GM19324 (cell line): ENCODE data around the gene MFAP4.

Source experiments
- ATAC-seq: cut with Tn5 transposase; IDR thresholded peaks from one replicate; pipeline ENCODE4 v1.9.1; 2021; ENCODE audit warnings: mild to moderate bottlenecking, moderate library complexity; ENCODE audit not compliant: unreplicated experiment, low FRiP score

The MFAP4 gene

DNA sequence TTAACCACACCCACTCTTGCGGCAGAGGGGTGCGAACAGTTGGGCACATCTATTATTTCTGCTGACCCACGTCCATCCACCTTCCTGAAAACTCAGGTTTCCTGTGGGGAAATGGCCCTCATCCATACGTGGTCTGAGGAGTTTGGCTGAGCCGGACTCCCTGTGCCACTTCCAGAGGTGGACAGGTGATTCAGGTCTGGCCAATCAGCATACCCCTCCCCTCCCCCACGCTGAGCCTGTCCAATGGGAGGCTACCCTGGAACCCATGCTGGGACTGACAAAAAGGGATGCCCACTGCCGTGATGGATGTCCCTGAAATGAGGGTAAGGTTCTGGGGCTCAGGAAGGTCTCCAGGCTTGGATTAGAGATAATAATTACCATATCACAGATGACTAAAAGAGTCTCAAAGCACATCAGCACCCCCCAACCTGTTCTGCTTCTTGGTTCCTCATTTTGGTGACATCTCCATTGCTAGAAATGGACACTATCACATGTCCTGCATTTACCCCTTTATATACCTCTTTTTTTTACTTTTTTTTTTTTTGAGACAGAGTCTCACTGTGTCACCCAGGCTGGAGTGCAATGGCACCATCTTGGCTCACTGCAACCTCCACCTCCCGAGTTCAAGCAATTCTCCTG lies 14.0 kb downstream of the MFAP4 start:
- no peak for ATAC-seq

DNA sequence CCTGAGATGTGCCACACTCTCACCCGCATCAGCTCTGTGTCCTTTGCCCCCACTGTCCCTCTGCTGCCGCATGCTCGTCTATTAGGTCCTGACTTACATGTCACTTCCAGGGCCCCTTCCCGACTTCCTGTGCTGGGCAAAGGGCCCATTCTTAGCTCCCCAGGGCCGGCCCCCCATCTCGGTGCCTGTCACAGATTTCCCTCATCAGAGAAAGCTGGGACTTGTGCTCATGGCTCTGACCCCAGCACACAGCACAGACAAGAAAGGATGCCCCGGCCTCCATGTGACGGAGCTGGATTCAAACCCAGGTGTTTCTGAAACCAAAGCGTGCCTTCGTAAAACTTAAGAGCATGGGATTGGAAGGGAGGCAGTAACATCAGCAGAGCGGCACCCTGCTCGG lies 14.6 kb downstream of the MFAP4 start:
- no peak for ATAC-seq

DNA sequence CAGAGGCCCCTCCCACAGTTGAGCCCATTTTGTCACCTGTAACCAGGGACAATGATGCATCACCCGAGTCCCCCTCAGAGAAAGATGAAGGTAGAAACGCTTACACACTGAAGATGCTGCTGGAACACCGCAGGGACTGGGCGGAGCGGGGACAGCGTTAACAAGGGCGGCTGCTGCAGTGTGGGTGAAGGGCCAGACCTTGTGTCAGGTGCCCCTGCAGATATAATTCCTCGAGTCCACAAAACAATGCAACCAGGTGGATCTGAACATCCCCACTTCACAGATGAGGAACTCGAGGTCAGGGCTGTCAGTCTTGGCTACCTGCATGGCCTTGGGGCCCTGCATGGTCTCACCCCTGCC lies 15.0 kb downstream of the MFAP4 start:
- no peak for ATAC-seq

DNA sequence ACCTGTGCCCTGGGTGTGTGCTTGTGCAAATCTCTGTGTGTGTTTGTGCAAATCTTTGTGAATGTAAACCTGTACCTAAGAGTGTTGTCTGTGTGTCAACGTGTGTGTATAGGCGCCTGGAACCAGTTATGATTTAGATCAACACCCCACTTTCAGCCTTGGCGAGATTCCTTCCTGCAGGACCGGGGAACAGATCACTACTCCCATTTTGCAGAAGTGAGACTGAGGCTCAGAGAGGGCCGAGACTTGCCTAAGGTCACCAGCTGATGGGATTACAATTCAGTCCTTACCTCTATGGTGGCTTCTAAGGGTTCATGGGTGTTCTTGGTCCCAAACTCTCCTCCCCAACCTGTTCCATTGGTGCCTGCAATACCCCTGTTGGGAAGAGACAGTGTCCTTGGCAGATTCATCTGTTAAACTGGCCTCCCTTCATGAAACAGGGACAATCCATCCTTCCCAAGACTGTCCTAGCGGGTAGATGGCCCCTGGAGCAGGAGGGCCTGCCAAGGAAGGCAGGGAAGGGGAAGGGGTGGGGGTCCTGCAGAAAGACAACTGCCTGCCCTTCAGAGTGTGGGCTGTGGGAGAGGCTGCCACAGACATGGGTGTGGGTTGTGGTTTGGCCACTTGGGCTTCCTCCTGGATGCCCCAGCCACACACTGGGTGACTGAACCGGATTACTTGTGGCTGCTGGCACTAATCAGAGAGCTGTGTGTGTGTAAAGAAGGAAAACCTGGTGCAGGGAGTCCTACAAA lies 15.6 kb downstream of the MFAP4 start:
- ATAC-seq: no peak

DNA sequence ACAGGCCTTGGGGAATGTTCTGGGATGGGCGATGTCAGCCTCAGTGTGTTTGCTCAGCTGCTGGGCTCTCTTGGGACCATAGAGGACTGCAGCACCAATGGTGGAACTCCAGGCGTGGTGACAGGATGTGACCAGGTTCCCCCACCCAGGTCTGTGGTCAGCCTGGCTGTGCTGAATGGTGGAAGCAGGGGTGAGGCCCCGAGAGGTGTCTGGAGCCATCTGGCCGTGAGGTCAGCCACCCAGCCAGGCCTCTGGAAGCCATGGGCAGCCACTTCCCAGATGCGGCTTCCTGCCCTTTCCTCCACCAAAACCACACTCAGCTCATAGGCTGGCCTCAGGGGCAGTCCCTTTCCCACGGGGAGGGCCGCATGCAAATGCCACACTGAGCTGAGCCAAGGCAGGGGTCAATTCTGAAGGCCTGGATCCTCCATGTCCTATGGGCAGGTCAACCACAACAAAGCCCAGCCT lies 16.5 kb downstream of the MFAP4 start:
- no peak for ATAC-seq

DNA sequence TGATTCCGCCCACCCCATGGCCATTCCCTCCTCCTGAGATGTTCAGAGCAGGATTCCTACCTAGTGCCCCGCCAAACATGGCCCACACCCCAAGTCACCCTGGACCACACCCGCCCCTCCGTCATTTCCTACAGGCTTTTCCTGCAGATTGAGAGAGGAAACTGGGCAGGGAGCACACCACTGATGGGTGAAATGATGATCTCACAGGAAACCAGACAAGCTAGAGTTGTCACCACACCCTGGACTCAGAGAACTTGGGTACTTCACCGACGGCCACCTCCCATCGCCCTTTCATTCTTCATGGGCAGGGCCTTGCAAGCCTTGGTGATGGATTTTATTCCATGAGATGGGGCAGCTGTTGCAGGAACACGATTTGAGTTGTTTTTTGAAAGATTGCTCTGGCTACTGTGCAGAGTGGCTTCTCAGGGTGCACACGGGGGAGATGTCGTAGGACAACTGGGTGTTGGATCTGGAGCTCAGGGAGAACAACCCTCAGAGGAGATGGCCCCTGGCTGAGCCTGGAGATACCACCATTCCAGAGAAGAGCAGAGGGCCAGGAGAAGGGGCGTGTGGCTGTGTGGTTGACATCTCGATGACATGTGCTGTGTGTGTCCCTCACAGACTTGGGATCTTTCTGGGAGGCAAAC lies 17.0 kb downstream of the MFAP4 start:
- no peak for ATAC-seq

DNA sequence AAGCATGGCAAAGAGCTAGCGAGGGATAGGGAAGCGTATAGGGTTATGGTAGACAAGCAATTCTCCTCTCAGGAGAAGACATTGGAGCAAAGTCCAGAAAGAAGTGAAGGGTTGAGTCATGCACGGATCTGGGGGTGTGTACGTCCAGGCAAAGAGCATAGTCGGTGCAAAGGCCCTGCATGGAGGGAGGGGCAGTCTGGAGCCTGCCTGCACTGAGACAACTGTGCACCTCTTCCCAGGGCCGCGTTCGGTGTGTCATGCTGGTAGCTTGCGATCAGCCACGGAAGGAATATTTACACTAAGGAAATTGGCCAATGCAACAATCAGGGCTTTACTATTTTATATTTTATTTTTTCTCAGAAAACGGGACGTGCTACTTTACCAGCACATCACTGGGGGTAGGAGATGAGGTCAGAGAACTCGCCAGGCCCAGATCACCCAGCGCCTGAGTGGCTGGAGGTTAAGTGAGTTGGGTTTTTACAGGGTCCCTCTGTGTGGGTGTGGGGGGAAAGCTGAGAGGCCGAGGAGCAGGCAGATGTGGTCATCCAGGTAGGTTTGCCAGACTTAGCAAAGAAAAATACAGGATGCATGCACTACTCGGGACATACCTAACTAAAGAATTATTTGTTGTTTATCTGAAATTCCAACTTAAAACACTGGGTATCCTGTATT lies 17.7 kb downstream of the MFAP4 start:
- ATAC-seq: no peak

DNA sequence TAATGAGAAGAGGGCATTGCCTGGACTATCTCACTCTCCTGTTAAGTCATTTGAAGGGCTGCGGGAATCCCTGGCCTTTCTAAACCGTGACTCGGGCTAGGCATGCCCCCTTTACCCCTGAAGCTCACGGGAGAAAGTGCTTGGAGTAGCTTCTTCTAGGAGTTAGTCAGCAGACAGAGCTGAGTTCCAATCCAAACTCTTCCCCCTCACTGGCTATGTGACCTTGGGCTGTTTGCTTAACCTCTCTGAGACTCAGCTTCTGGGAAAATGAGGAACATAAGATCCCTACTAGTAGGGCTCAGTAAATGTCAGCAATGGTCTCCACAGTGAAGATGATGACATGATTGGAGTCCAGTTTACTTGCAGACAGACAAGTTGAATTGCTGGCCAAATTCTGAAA lies 18.8 kb downstream of the MFAP4 start:
- no peak for ATAC-seq

DNA sequence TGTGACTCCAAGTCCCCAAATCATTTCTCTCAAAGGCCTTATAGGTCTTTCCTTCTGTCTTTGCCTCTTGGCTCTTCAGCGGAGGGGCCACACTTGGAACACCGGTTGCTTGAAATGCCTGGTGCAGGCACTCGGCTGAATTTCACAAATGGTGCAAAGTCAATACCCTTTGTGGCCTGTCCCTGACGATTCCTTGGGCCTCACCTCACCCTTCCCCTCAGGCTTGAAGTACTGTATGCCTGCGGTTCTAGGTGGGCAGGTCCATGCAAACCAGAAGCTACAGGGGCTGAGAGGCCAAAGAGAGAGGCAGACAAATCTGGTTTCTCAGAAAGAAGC lies 20.4 kb downstream of the MFAP4 start:
- ATAC-seq: no peak

DNA sequence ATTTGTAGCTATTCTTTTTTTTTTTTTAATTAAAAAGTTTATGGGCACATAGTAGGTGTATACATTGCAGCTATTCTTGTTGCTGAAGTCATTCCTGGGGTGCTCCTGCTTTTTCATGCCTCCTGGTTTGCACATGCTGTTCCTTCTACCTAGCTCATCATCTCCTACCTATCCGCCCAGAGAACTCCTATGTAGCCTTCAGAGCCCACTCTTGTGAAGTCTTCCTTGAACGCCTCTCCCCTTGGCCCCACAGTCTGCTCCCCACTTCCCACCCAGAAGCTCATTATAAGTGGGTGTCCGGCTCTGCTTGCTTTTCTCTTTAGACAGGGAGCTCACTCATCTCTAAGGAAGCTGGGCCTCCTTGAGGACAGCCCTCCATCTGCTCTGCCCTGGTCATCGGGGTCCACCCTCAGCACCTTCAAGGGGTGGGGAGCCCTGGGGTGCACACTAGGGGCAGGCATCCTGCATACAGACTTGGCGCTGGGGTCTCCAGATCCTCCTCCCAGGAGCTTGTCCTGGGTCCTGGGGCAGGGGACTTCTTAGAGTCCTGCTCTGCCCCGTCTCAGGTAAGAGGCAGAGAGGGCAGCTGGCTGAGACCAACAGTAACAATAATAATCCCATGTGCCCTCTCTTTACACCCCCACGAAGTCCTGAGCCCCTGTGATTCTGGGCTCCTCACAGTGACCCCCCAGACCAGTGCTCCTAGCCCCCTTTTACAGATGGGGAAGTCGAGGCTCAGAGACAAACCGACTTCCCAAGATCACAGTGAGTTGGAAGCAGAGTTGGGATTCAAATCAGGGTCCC lies 21.0 kb downstream of the MFAP4 start:
- no peak for ATAC-seq

DNA sequence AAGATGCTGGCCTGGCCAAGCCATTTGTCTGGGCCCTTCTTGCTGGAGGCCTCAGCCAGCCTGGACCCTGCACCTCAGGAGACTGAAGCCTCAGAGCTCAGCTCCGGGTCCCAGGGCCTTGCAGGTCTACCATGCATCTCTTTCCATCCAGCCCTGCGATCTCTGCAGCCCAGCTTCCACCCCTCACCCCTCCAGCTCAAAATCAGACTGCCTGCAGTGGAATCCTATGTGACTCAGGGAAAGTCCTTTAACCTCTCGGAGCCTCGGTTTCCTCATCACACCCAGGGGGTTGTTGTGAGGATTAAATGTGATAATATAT lies 21.5 kb downstream of the MFAP4 start:
- no peak for ATAC-seq

DNA sequence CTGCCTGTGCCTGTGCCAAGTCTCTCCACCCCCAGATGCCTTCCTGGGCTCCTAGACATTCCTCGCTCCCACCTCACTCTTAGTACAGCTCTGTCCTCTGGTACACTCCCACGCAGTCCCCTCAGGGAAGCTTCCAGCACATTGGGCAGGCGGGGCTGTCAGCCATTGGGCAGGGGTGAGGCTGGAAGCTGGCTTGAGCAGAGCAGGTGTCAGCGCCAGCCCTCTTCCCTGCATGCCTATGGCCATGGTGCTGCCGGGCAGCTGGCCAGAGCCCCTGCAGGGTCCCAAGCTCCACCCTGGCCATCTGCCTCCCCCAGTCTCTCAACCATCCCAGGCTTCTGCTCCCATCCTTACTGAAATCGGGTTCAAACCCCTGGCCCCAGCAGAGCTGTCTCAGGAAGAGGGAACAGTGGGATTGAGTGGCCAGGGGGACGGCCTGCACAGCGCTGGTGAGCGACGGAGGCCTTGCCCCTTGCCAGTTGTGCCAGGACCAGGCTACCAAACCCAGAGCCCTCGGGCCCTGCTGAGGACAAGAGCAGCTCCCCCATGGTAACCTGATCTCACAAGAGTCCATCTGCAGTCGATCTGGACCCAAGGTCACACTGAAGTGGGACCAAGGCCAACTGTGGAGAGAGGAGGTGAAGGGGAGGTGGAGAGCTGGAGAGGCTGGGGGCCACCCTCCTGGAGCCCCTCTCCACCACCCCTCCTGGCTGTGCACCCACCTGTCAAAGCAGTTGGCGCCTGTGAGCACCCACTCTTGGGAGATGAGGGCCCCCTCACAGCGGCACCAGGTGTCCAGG lies 22.1 kb downstream of the MFAP4 start:
- ATAC-seq: no peak

DNA sequence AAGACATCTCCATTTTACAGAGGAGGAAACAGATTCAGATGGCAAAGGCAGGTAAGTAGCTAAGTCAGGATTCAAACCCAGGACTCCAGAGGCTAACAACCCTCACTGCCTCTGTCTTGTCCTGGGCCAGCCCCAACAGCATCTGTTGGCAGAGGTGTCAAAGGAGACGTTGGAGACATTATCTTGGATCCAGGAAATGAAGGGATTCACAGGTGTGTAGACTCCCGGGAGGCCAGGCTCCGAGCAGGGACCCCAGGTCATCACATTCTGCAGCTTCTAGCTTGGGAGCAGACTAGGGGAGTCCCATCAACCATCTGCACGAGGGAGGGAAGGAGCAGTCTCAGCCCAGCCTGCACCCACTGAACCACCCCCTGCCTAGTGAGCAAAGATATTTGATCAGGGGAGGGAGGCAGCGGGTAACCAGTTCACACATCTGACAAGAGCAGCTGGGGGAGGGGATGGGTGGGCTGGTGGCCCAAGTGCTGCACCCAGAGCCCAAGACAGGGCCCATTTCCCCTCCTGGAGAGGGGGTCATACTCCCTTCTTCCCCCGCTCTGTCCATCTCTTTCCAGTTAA lies 23.4 kb downstream of the MFAP4 start:
- no peak for ATAC-seq

DNA sequence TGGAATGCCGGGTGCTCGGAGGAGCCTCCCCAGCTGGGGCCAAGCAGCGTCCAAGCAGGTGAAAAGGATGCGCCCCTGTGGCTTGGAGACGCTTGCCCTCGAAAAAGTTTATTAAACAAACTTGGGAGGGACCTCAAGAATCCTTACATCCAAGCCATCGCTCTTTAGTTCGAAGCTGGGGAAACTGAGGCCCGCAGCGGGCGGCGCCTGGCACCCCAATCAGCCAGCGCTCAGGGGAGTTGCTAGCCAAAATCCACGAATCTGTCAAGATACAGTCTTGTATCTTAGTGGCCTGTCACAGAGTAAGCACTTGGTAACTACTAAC lies 23.9 kb downstream of the MFAP4 start:
- no peak for ATAC-seq

DNA sequence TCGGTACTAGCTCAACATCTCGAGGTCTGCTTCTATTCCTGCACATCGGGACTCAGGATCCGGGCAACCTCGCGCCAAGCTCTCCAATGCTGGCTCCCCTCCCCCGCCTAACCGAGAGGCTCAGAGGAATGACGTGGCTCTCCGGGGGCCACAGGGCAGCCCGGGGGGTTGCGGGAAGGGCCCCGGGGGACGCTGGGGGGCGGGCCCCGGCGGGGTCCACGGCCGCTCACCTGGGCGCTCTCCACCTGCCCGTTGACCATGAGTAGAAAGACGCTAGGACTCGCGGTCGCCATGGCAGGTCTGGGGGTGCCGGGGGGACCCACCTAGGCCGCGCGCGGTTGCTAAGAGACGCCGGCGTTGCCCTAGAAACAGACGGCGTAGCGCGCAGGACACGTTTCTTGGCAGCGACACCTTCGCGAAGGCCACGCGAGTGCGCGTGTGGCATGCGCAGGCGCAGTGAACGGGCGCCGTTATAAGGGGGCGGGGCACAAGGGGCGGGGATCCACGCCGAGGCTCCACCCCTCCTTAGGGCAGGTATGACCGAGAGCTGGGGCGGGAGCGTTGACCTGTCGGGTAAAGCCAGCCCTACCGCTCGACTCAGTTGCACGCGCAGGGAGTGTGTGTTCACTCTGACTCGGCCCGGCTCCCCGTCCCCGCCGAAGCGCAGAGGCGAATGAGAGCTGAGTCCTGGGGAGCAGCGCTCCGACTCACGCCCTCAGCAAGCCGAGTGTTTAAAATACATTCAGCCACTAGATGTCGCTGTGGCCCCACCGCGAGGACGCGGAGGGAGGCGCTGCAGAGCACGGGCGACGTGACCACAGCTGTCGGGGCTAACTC lies 24.5 kb downstream of the MFAP4 start, which contains the start of gene B9D1:
B9D1 (minus strand) TSS at position 447 of the 837 bp plus-strand sequence; CDS start at position 293, 154 bp downstream.
- ATAC-seq: peak; percentile 88

DNA sequence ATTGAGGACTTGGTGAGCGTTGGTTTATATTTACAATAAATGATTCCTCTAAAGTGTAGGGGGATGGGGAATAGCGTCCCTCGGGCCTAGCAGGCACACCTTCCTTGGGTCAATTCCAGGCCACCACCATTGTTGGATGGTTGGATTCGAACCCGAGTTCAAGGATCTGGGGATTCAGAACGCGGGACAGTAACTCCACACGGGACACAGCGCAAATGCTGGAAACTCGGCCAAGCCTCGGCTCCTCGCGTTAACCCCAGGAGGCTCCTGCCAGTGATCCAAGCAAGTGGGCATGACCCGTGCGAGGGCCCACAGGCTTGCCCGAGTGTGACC lies 25.1 kb downstream of the MFAP4 start:
- ATAC-seq: no peak

DNA sequence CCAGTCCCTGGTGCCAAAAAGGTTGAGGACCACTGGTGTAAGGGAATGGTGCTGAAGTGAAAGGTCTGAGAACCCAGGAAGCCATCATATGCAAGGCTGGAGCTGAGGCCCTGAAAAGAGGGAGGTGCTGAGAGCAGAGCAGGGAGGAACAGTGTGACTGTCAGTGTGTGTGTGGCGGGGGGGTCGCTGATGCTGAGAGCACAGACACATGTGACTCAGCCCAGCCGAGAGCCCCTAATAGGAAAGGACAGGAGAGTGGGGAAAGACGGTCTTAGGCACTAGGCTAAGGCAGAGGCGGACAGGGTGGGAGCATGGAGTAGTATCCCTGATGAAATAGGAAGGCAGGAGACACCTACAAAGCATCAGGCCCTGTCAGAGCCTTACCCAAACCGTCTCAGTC lies 25.7 kb downstream of the MFAP4 start:
- ATAC-seq: no peak

DNA sequence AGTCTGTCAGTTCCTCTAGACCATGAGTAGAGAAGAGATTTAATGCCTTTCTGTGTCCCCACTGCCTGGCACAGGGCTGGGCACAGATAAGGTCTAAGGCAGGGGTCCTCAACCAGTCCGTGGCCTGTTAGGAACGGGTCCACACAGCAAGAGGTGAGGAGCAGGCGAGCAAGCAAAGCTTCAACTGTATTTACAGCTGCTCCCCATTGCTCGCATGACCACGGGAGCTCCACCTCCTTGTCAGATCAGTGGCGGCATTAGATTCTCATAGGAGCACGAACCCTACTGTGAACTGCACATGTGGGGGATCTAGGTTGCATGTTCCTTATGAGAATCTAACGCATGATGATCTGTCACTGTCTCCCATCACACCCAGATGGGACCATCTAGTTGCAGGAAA lies 26.2 kb downstream of the MFAP4 start:
- no peak for ATAC-seq

DNA sequence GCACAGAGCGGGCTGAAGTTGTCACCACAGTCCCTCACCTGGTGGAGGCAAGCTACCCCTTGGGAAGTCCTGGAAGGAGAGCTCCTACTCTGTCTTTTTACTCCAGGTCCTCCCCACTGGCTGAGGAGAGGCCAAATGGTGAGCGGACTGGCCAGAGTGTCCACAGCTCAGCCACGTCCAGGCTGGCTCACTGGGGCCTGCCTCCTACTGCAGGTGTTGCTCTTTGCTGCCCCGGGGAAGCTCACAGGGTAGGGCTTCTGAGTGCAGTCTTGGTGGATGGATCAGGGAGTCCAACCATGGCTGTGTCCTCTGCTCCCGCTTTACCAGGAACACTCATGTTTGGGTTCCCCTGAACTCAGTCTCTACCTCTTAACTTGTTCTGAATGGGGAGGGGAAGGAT lies 27.1 kb downstream of the MFAP4 start:
- ATAC-seq: no peak
